ENCODE measurements around the gene MAP2K6.

DNA sequence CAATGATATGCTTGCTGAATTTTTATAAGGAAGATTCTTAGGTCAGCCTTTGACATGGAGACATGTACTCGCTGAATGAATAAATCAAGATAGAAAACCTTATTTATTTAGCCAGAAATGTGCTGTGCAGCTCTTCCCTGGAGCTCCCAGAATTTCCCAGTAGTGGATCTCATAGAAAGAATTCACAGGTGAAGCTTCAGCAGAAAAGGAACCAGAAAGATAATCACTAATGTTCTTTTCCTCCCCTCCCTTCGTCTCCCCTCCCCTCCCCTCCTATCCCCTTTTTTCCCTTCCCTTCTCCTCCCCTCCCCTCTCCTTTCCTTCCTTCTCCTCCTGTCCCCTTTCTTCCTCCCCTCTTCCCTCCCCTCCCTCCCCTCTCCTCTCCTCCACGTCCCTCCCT lies 158.2 kb downstream of the MAP2K6 start:
- TF ChIP-seq, protein P1, sequence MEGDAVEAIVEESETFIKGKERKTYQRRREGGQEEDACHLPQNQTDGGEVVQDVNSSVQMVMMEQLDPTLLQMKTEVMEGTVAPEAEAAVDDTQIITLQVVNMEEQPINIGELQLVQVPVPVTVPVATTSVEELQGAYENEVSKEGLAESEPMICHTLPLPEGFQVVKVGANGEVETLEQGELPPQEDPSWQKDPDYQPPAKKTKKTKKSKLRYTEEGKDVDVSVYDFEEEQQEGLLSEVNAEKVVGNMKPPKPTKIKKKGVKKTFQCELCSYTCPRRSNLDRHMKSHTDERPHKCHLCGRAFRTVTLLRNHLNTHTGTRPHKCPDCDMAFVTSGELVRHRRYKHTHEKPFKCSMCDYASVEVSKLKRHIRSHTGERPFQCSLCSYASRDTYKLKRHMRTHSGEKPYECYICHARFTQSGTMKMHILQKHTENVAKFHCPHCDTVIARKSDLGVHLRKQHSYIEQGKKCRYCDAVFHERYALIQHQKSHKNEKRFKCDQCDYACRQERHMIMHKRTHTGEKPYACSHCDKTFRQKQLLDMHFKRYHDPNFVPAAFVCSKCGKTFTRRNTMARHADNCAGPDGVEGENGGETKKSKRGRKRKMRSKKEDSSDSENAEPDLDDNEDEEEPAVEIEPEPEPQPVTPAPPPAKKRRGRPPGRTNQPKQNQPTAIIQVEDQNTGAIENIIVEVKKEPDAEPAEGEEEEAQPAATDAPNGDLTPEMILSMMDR (IDR thresholded peaks at IDR 0.05; ENCODE audit: insufficient read depth, low read depth, low read length): no peak
- TF ChIP-seq EZH2 (IDR thresholded peaks at IDR 0.05; ENCODE audit: insufficient read depth, low read length): no peak

Measured in astrocyte (in vitro differentiated cells and primary cell).